ENCODE measurements around the gene KCNC4. TPM values are rescaled to one million over a fixed set of nuclear protein-coding genes. Genes with fewer than 3 reads are reported as not detected.

Gene KCNC4
- total RNA-seq, 4 donors from 2014 or later: 4.2 to 10.9 (median 6.5) TPM

DNA sequence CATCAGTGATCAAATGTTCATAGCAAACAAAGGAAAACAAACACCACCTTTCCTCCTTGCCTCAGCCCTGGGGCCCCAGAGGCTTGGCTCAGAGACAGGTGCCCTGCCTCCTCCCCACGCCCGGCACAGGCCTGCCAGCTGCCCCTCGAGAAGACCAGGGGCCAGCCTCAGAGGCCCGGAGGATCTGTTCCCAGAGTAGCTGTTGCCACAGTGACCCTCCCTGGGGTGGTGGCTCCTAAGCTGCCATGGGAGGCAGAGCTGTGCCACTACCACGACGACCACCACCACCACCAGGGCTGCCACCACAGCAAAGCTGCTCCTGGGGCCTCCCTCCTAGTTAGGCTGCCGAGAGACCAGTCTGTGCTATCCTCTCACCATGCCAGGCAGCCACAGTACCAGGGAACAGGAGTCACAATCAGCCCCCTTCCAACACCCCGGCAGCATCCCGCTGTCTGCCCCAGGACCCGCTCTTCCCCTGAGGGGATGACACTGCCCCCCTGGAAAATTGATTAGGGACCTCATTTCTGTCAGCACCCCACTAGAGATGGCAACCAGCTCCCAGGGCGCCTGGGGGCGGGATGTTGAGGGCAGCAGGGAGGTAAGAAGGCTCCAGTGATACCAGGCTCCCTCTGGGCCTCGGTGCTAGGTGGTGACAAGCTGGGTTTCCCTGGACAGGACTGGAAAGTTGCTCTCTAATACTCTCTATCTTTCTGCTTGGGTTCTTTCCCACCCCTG is 30.5 kb downstream of the KCNC4 start:
- H3K9me3 ChIP-seq: no peaks in the 10 kb centered on the region
- H3K27me3 ChIP-seq: no peaks in the 10 kb centered on the region
- 52 to 83% methylated on average over 4 to 5 of the region's 13 CpGs for WGBS, 2 donors
- peaks cover 9 to 55% (median 17%) of the 10 kb centered on the region in 3 donors for H3K4me1 ChIP-seq
- TF ChIP-seq, protein P1, sequence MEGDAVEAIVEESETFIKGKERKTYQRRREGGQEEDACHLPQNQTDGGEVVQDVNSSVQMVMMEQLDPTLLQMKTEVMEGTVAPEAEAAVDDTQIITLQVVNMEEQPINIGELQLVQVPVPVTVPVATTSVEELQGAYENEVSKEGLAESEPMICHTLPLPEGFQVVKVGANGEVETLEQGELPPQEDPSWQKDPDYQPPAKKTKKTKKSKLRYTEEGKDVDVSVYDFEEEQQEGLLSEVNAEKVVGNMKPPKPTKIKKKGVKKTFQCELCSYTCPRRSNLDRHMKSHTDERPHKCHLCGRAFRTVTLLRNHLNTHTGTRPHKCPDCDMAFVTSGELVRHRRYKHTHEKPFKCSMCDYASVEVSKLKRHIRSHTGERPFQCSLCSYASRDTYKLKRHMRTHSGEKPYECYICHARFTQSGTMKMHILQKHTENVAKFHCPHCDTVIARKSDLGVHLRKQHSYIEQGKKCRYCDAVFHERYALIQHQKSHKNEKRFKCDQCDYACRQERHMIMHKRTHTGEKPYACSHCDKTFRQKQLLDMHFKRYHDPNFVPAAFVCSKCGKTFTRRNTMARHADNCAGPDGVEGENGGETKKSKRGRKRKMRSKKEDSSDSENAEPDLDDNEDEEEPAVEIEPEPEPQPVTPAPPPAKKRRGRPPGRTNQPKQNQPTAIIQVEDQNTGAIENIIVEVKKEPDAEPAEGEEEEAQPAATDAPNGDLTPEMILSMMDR (IDR thresholded peaks at IDR 0.05): no peak
- TF ChIP-seq POLR2A (IDR thresholded peaks at IDR 0.05): no peak
- no peak for DNase-seq
- H3K36me3 ChIP-seq: no peaks in the 10 kb centered on the region
- H3K27ac ChIP-seq: no peak overlapping the region
- intact Hi-C loops (cut with DNase I): no loop called here
- no peak overlapping the region for H3K4me3 ChIP-seq

DNA sequence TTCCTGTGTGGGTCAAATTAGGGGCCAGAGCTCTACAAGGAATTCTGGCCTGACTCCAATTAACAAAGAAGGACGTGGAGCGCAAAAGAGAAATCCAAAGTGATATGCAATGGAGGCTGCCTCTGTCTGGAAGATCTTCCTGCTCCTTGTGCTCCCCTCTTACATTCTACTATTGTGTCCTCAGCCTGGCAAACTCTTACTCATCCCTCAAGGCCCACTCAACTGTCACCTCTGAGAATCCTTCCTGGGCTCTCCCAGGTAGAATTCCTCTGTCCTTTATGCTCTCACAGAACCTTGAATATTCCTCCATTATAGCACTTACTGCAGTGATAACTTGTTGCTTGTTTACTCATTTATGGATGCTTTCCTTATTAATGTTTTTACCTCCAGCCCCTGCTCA is 31.4 kb downstream of the KCNC4 start:
- WGBS, 2 donors: 28 to 55% methylated on average over 2 of the region's 2 CpGs
- no peak for TF ChIP-seq POLR2A (IDR thresholded peaks at IDR 0.05)
- TF ChIP-seq, protein P1 (IDR thresholded peaks at IDR 0.05): no peak
- intact Hi-C loops (cut with DNase I): no loop called here
- Histone ChIP-seq H3K4me3 (no peak overlapping the region), H3K9me3 (no peaks in the 10 kb centered on the region), H3K4me1 (peaks cover 9 to 52% (median 18%) of the 10 kb centered on the region in 3 donors), H3K27ac (no peak overlapping the region), H3K27me3 (no peaks in the 10 kb centered on the region), H3K36me3 (no peaks in the 10 kb centered on the region)
- DNase-seq: no peak

DNA sequence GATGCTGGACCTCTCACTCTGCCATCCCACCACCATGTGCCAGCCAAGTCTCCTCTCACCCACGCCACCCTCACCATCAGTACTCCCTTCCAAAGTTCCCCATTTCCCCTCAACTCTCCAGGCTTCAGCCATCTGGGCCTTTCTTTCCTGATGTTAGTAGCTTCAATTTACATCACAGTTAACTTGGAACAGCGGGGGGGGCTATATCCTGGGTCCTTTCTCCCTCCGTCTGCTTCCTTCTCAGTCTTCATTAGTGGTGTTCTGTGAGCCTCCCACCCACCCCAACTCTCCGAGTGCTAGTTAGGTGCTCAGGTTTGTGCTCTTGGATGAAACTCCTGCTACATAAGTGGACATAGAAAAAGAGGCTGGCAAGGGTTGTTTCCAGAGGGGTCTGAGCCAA is 31.9 kb downstream of the KCNC4 start:
- H3K27me3 ChIP-seq: no peaks in the 10 kb centered on the region
- no peak overlapping the region for H3K4me3 ChIP-seq
- no peaks in the 10 kb centered on the region for H3K9me3 ChIP-seq
- 94 to 97% methylated on average over 4 of the region's 4 CpGs for WGBS, 2 donors
- TF ChIP-seq, protein P1 (IDR thresholded peaks at IDR 0.05): no peak
- no peak for TF ChIP-seq POLR2A (IDR thresholded peaks at IDR 0.05)
- H3K4me1 ChIP-seq: peaks cover 9 to 52% (median 18%) of the 10 kb centered on the region in 3 donors
- DNase-seq: no peak
- no peak overlapping the region for H3K27ac ChIP-seq
- no peaks in the 10 kb centered on the region for H3K36me3 ChIP-seq
- intact Hi-C loops (cut with DNase I): no loop called here

DNA sequence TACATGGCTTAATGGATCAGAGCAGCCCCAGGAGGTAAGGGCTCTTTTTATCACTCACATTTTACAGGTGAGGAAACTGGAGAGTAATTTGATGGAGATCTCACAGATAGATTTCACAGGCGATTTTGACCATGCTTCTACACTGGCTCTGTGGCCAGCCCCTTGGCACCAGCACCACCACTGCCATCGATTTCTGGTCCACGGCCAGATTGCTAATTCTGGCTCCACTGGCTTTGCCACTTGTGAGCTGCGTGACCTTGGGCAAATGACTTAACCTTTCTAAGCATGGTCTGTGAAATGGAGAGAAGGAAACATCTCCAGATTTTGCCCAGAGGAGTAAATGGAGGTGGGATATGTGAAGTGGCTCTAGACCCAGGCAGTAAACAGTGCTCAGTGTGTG is 32.6 kb downstream of the KCNC4 start:
- H3K27me3 ChIP-seq: no peaks in the 10 kb centered on the region
- TF ChIP-seq, protein P1 (IDR thresholded peaks at IDR 0.05): no peak
- no peak for TF ChIP-seq POLR2A (IDR thresholded peaks at IDR 0.05)
- no peak for DNase-seq
- no peak overlapping the region for H3K4me3 ChIP-seq
- H3K36me3 ChIP-seq: no peaks in the 10 kb centered on the region
- no peaks in the 10 kb centered on the region for H3K9me3 ChIP-seq
- peaks cover 9 to 52% (median 18%) of the 10 kb centered on the region in 3 donors for H3K4me1 ChIP-seq
- intact Hi-C loops (cut with DNase I): no loop called here
- 51 to 71% methylated on average over 1 to 4 of the region's 4 CpGs for WGBS, 2 donors
- peak overlapping the region in 2 of 4 donors; percentile 48 to 55 for H3K27ac ChIP-seq

DNA sequence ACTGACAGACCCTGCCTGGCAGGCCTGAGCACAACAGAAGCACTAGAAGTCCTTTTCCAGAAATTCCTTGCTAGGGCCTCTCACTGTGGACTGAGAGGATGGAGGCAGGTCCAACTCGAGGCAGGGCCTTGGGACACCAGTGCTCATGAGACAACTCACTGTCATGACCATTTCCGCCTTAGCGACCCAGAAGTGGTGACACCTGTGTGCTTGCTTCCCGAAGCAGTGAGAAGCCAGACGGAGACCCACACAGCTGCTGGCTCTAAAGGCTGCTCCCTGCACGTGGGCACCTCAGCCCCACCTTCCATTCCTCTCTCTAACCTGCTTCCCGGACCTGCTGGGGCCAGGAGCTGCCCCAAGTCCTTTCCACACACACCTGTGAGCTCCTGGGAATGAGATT is 33.0 kb downstream of the KCNC4 start:
- Histone ChIP-seq H3K36me3 (no peaks in the 10 kb centered on the region), H3K4me3 (peak overlapping the region in 1 of 4 donors; percentile 10), H3K9me3 (no peaks in the 10 kb centered on the region), H3K4me1 (peaks cover 9 to 52% (median 18%) of the 10 kb centered on the region in 3 donors), H3K27me3 (no peaks in the 10 kb centered on the region), H3K27ac (peak overlapping the region; percentile 24 to 55 (median 41))
- TF ChIP-seq, protein P1 (IDR thresholded peaks at IDR 0.05): no peak
- no peak for TF ChIP-seq POLR2A (IDR thresholded peaks at IDR 0.05)
- WGBS, 2 donors: 27 to 69% methylated on average over 3 to 5 of the region's 7 CpGs
- no peak for DNase-seq
- intact Hi-C loops (cut with DNase I): no loop called here
